Suprapubic skin (tissue), 3 donors: Measurements from ENCODE around the gene BAZ1A.

Experiments
- EP300 ChIP-seq: sonication (generic); formaldehyde crosslinking; IDR thresholded peaks from one replicate; pipeline ENCODE4 v1.6.1; 2017; ENCODE audit warnings: antibody characterized with exemption
- POLR2A ChIP-seq, 2 donors: fragments of 450-650 bp; IDR thresholded peaks; one replicate each; pipeline ENCODE4 v1.6.1; 2017; ENCODE audit warnings: antibody characterized with exemption in 2 of 2, mild to moderate bottlenecking in 2 of 2, moderate library complexity in 2 of 2
- TF ChIP-seq, protein P1 (sequence below), 2 donors: fragments of 200-600 bp in 1 of 2; fragments of 450-650 bp in 1 of 2; sonication (generic) in 1 of 2; IDR thresholded peaks; one replicate each; pipeline ENCODE4 v1.5.1; 2016 to 2019; ENCODE audit warnings: antibody characterized with exemption in 2 of 2, mild to moderate bottlenecking in 1 of 2, moderate library complexity in 1 of 2

DNA sequence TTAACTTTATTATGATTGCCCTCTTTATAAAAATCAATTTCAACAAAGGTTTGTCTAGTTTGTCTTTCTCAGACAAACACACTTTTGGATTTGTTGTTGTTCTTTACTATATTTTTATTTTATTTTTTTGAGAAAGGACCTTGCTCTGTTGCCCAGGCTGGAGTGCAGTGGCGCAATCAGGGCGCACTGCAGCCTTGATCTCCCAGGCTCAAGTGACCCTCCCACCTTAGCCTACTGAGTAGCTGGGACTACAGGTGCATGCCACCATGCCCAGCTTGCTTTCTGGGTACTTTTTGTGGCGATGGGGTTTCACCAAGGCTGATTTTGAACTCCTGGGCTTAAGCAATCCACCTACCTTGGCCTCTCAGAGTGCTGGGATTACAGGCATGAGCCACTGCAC is 96.4 kb downstream of the BAZ1A start:
- TF ChIP-seq, protein P1, sequence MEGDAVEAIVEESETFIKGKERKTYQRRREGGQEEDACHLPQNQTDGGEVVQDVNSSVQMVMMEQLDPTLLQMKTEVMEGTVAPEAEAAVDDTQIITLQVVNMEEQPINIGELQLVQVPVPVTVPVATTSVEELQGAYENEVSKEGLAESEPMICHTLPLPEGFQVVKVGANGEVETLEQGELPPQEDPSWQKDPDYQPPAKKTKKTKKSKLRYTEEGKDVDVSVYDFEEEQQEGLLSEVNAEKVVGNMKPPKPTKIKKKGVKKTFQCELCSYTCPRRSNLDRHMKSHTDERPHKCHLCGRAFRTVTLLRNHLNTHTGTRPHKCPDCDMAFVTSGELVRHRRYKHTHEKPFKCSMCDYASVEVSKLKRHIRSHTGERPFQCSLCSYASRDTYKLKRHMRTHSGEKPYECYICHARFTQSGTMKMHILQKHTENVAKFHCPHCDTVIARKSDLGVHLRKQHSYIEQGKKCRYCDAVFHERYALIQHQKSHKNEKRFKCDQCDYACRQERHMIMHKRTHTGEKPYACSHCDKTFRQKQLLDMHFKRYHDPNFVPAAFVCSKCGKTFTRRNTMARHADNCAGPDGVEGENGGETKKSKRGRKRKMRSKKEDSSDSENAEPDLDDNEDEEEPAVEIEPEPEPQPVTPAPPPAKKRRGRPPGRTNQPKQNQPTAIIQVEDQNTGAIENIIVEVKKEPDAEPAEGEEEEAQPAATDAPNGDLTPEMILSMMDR (IDR thresholded peaks at IDR 0.05), result no peak
- TF ChIP-seq EP300 (no peak), POLR2A (IDR thresholded peaks at IDR 0.05) (no peak)
